Activated CD8-positive, alpha-beta T cell treated with anti-CD3 and anti-CD28 coated beads, Interleukin-2, amount 10 ng/mL, durations not matched to agents 7 days and 5 days (primary cell): Measurements from ENCODE around the gene PRUNE2. TPM values are rescaled to one million over a fixed set of nuclear protein-coding genes. Genes with fewer than 3 reads are reported as not detected.
"Not testable (repeated sequence)": the region's sequence is repeated elsewhere in the genome, so short reads cannot be mapped to it uniquely, and the experiment has no call there.

Experiments used
- ATAC-seq: fragments of 150-1000 bp; cut with Tn5 transposase; one replicate; pipeline ENCODE4 v1.10.0; 2021; ENCODE audit warnings: moderate library complexity
- CTCF ChIA-PET: fragments of 350-600 bp; sonication (Branson Sonifier 250); formaldehyde crosslinking; loops from one replicate; lab custom pipeline; 2021; ENCODE audit warnings: antibody characterized with exemption; lab: Charles Lee
- POLR2A ChIA-PET: fragments of 350-600 bp; sonication (Branson Sonifier 250); formaldehyde crosslinking; loops from one replicate; lab custom pipeline; 2021; ENCODE audit warnings: antibody characterized with exemption; lab: Charles Lee
- DNase-seq: peaks from one replicate; pipeline ENCODE4 v3.0.0-alpha.2; 2020
- H3K27ac Mint-ChIP-seq: one replicate; pipeline ENCODE4 v1.8.0; 2021; ENCODE audit warnings: mild to moderate bottlenecking, mixed read lengths
- H3K27me3 Mint-ChIP-seq: one replicate; pipeline ENCODE4 v1.8.0; 2021; ENCODE audit warnings: low read depth, mixed read lengths
- H3K36me3 Mint-ChIP-seq: one replicate; pipeline ENCODE4 v1.8.0; 2021; ENCODE audit warnings: low read depth, mixed read lengths
- H3K4me1 Mint-ChIP-seq: one replicate; pipeline ENCODE4 v1.8.0; 2021; ENCODE audit warnings: low read depth, mixed read lengths
- H3K4me3 Mint-ChIP-seq: one replicate; pipeline ENCODE4 v1.8.0; 2021; ENCODE audit warnings: mild to moderate bottlenecking, mixed read lengths
- H3K9me3 Mint-ChIP-seq: one replicate; pipeline ENCODE4 v1.8.0; 2022; ENCODE audit warnings: mixed read lengths; ENCODE audit not compliant: insufficient read depth
- total RNA-seq, 2 experiments: library from RNA; stranded (reverse); gene quantifications; one replicate each; pipeline ENCODE4 v1.2.3, GENCODE V29; 2021

Gene PRUNE2
- under 1 TPM; 0.16 to 0.52 TPM for total RNA-seq

GRCh38 chr9:76905791-76906646 lies at the start of gene PRUNE2:
Gene PRUNE2, minus strand, starts transcription at chr9:76906114. Its CDS starts 151 bp downstream, at chr9:76905963.
- ChIA-PET POLR2A (no interaction called here), CTCF (no interaction called here)
- H3K4me3 Mint-ChIP-seq, result no peak within 1 kb of the TSS
- H3K27ac Mint-ChIP-seq, result no peak within 1 kb of the TSS
- H3K27me3 Mint-ChIP-seq, result peaks cover 47% of the 10 kb centered on the region
- H3K4me1 Mint-ChIP-seq, result no peaks in the 10 kb centered on the region
- DNase-seq, result peak; percentile 39
- H3K36me3 Mint-ChIP-seq, result no peaks in the 10 kb centered on the region
- ATAC-seq, result peak; percentile 74
- no peaks in the 10 kb centered on the region for H3K9me3 Mint-ChIP-seq

GRCh38 chr9:76955406-76955805 lies 49.5 kb upstream of the PRUNE2 start:
- H3K4me1 Mint-ChIP-seq, POLR2A ChIA-PET, H3K4me3 Mint-ChIP-seq, H3K36me3 Mint-ChIP-seq, CTCF ChIA-PET, H3K27ac Mint-ChIP-seq, H3K27me3 Mint-ChIP-seq, ATAC-seq, H3K9me3 Mint-ChIP-seq, DNase-seq: not testable (repeated sequence)

- Mint-ChIP-seq H3K27ac (no peak overlapping the region), H3K36me3 (no peaks in the 10 kb centered on the region), H3K9me3 (no peaks in the 10 kb centered on the region), H3K4me3 (no peak overlapping the region), H3K4me1 (no peaks in the 10 kb centered on the region), H3K27me3 (no peaks in the 10 kb centered on the region)
- DNase-seq (no peak), ATAC-seq (no peak)
- CTCF ChIA-PET, result no interaction called here
- POLR2A ChIA-PET, result no interaction called here
Observed at GRCh38 chr9:76949865-76950264, 44.0 kb upstream of the PRUNE2 start.

GRCh38 chr9:76944011-76944410 lies 38.1 kb upstream of the PRUNE2 start:
- ATAC-seq (no peak), DNase-seq (no peak)
- no peak overlapping the region for H3K4me3 Mint-ChIP-seq
- no peak overlapping the region for H3K27ac Mint-ChIP-seq
- no peaks in the 10 kb centered on the region for H3K36me3 Mint-ChIP-seq
- ChIA-PET CTCF (no interaction called here), POLR2A (no interaction called here)
- no peaks in the 10 kb centered on the region for H3K27me3 Mint-ChIP-seq
- no peaks in the 10 kb centered on the region for H3K9me3 Mint-ChIP-seq
- H3K4me1 Mint-ChIP-seq, result no peaks in the 10 kb centered on the region

GRCh38 chr9:76943054-76943453 lies 37.1 kb upstream of the PRUNE2 start:
- DNase-seq (no peak), ATAC-seq (no peak)
- POLR2A ChIA-PET, result no interaction called here
- Mint-ChIP-seq H3K27ac (no peak overlapping the region), H3K9me3 (no peaks in the 10 kb centered on the region), H3K4me3 (no peak overlapping the region), H3K27me3 (no peaks in the 10 kb centered on the region), H3K4me1 (no peaks in the 10 kb centered on the region), H3K36me3 (no peaks in the 10 kb centered on the region)
- CTCF ChIA-PET, result no interaction called here

- no peaks in the 10 kb centered on the region for H3K36me3 Mint-ChIP-seq
- no peaks in the 10 kb centered on the region for H3K27me3 Mint-ChIP-seq
- H3K27ac Mint-ChIP-seq, result no peak overlapping the region
- H3K9me3 Mint-ChIP-seq, result no peaks in the 10 kb centered on the region
- no peak for DNase-seq
- no peaks in the 10 kb centered on the region for H3K4me1 Mint-ChIP-seq
- no peak for ATAC-seq
- ChIA-PET POLR2A (no interaction called here), CTCF (no interaction called here)
- no peak overlapping the region for H3K4me3 Mint-ChIP-seq
Observed at GRCh38 chr9:76932757-76933156, 26.8 kb upstream of the PRUNE2 start.

- no peaks in the 10 kb centered on the region for H3K9me3 Mint-ChIP-seq
- CTCF ChIA-PET, result no interaction called here
- ATAC-seq, result no peak
Observed at GRCh38 chr9:76932265-76932664, 26.4 kb upstream of the PRUNE2 start.

GRCh38 chr9:76927540-76928240 lies 21.8 kb upstream of the PRUNE2 start:
- H3K4me1 Mint-ChIP-seq, result no peaks in the 10 kb centered on the region
- H3K9me3 Mint-ChIP-seq, result no peaks in the 10 kb centered on the region
- H3K36me3 Mint-ChIP-seq, result no peaks in the 10 kb centered on the region
- H3K27ac Mint-ChIP-seq, result no peak overlapping the region
- H3K27me3 Mint-ChIP-seq, result peaks cover 2% of the 10 kb centered on the region
- DNase-seq (no peak), ATAC-seq (no peak)
- CTCF ChIA-PET, result no interaction called here
- POLR2A ChIA-PET, result no interaction called here
- no peak overlapping the region for H3K4me3 Mint-ChIP-seq

More at GRCh38 chr9:76932265-76932664, 26.4 kb upstream of the PRUNE2 start:
- POLR2A ChIA-PET, result no interaction called here
- no peaks in the 10 kb centered on the region for H3K36me3 Mint-ChIP-seq
- no peak for DNase-seq
- H3K27ac Mint-ChIP-seq, result no peak overlapping the region
- H3K4me3 Mint-ChIP-seq, result no peak overlapping the region
- H3K4me1 Mint-ChIP-seq, result no peaks in the 10 kb centered on the region
- no peaks in the 10 kb centered on the region for H3K27me3 Mint-ChIP-seq

- H3K4me1 Mint-ChIP-seq, result no peaks in the 10 kb centered on the region
- ChIA-PET POLR2A (no interaction called here), CTCF (no interaction called here)
Observed at GRCh38 chr9:76926846-76927245, 20.9 kb upstream of the PRUNE2 start.

GRCh38 chr9:76926324-76926741 lies 20.4 kb upstream of the PRUNE2 start:
- no peak overlapping the region for H3K27ac Mint-ChIP-seq
- no peaks in the 10 kb centered on the region for H3K9me3 Mint-ChIP-seq
- ChIA-PET CTCF (no interaction called here), POLR2A (no interaction called here)
- peaks cover 2% of the 10 kb centered on the region for H3K27me3 Mint-ChIP-seq
- ATAC-seq (no peak), DNase-seq (no peak)
- no peaks in the 10 kb centered on the region for H3K4me1 Mint-ChIP-seq
- no peaks in the 10 kb centered on the region for H3K36me3 Mint-ChIP-seq
- no peak overlapping the region for H3K4me3 Mint-ChIP-seq

More at GRCh38 chr9:76926846-76927245, 20.9 kb upstream of the PRUNE2 start:
- DNase-seq, result no peak
- Mint-ChIP-seq H3K27ac (no peak overlapping the region), H3K9me3 (no peaks in the 10 kb centered on the region), H3K36me3 (no peaks in the 10 kb centered on the region), H3K27me3 (peaks cover 2% of the 10 kb centered on the region), H3K4me3 (no peak overlapping the region)
- no peak for ATAC-seq

GRCh38 chr9:76921165-76921564 lies 15.3 kb upstream of the PRUNE2 start:
- POLR2A ChIA-PET, result no interaction called here
- no peaks in the 10 kb centered on the region for H3K4me1 Mint-ChIP-seq

GRCh38 chr9:76917299-76917698 lies 11.4 kb upstream of the PRUNE2 start:
- no peak overlapping the region for H3K4me3 Mint-ChIP-seq
- ATAC-seq (no peak), DNase-seq (no peak)
- H3K36me3 Mint-ChIP-seq, result no peaks in the 10 kb centered on the region
- ChIA-PET POLR2A (no interaction called here), CTCF (no interaction called here)
- peaks cover 6% of the 10 kb centered on the region for H3K4me1 Mint-ChIP-seq
- H3K9me3 Mint-ChIP-seq, result no peaks in the 10 kb centered on the region
- no peak overlapping the region for H3K27ac Mint-ChIP-seq
- peaks cover 2% of the 10 kb centered on the region for H3K27me3 Mint-ChIP-seq

More at GRCh38 chr9:76921165-76921564, 15.3 kb upstream of the PRUNE2 start:
- H3K4me3 Mint-ChIP-seq, result no peak overlapping the region
- peaks cover 2% of the 10 kb centered on the region for H3K27me3 Mint-ChIP-seq
- CTCF ChIA-PET, result no interaction called here
- H3K9me3 Mint-ChIP-seq, result no peaks in the 10 kb centered on the region
- DNase-seq (no peak), ATAC-seq (no peak)
- H3K27ac Mint-ChIP-seq, result no peak overlapping the region
- H3K36me3 Mint-ChIP-seq, result no peaks in the 10 kb centered on the region
